PC-9 (cell line): ENCODE measurements around the gene PRXL2B. TPM values are rescaled to one million over a fixed set of nuclear protein-coding genes. Genes with fewer than 3 reads are reported as not detected.

ENCODE experiments used
- BruUV-seq: library from RNA; stranded (reverse); fragments of 400-500 nt; replicated peaks from 2 replicates; lab custom pipeline; 2021; lab: Mats Ljungman, UMichigan
- CTCF ChIA-PET: fragments of 300-600 bp; sonication (Branson Sonifier 250); formaldehyde crosslinking; loops from one replicate; lab custom pipeline; 2022; ENCODE audit warnings: antibody characterized with exemption; lab: Charles Lee
- POLR2A ChIA-PET: fragments of 300-600 bp; sonication (Branson Sonifier 250); formaldehyde crosslinking; loops from one replicate; lab custom pipeline; 2022; ENCODE audit warnings: antibody characterized with exemption; ENCODE audit not compliant: unreplicated experiment; lab: Charles Lee
- DNase-seq, 2 experiments: peaks; one replicate each; pipeline versions ENCODE4 v3.0.0 to v3.0.0-alpha.2; 2015 to 2022; ENCODE audit warnings: mixed read lengths in 1 of 2
- H2AFZ ChIP-seq: fragments of 200-600 bp; sonication (generic); 2 replicates; pipeline ENCODE4 v1.8.1; 2017; ENCODE audit warnings: antibody characterized with exemption
- H3F3A ChIP-seq: fragments of 200-600 bp; sonication (generic); 2 replicates; pipeline ENCODE4 v1.8.1; 2017; ENCODE audit warnings: antibody characterized with exemption, mild to moderate bottlenecking, low read depth; ENCODE audit not compliant: insufficient read depth
- H3K27ac ChIP-seq: fragments of 200-600 bp; sonication (generic); 2 replicates; pipeline ENCODE4 v1.6.1; 2016; ENCODE audit warnings: mixed run types
- H3K27me3 ChIP-seq: fragments of 200-600 bp; sonication (generic); 2 replicates; pipeline ENCODE4 v1.6.1; 2016; ENCODE audit warnings: low read depth, mixed run types; ENCODE audit not compliant: insufficient read depth
- H3K36me3 ChIP-seq: fragments of 200-600 bp; sonication (generic); 2 replicates; pipeline ENCODE4 v1.6.1; 2016; ENCODE audit warnings: low read depth, mixed run types
- H3K4me1 ChIP-seq: fragments of 200-600 bp; sonication (generic); replicated peaks from 2 replicates; pipeline ENCODE4 v1.6.1; 2016; ENCODE audit warnings: mixed run types; ENCODE audit not compliant: insufficient read depth
- H3K4me2 ChIP-seq: fragments of 200-600 bp; sonication (generic); 2 replicates; pipeline ENCODE4 v1.6.1; 2017; ENCODE audit warnings: mixed run types
- H3K4me3 ChIP-seq: fragments of 200-600 bp; sonication (generic); 2 replicates; pipeline ENCODE4 v1.6.1; 2016; ENCODE audit warnings: mixed run types
- H3K79me2 ChIP-seq: fragments of 200-600 bp; sonication (generic); 2 replicates; pipeline ENCODE4 v1.6.1; 2017; ENCODE audit warnings: low read depth, mixed run types
- H3K9me2 ChIP-seq: fragments of 200-600 bp; sonication (generic); 2 replicates; pipeline ENCODE4 v1.8.1; 2017; ENCODE audit warnings: mild to moderate bottlenecking; ENCODE audit not compliant: insufficient read depth
- H3K9me3 ChIP-seq: fragments of 200-600 bp; sonication (generic); 2 replicates; pipeline ENCODE4 v1.8.1; 2016; ENCODE audit warnings: low read depth; ENCODE audit not compliant: insufficient read depth
- H4K20me1 ChIP-seq: fragments of 200-600 bp; sonication (generic); 2 replicates; pipeline ENCODE4 v1.8.1; 2017; ENCODE audit not compliant: insufficient read depth
- CTCF ChIP-seq: fragments of 200-600 bp; sonication (generic); conservative IDR thresholded peaks from 2 replicates; pipeline ENCODE4 v1.6.1; 2017; ENCODE audit warnings: mixed run types, antibody characterized with exemption, mild to moderate bottlenecking, moderate library complexity
- EZH2 ChIP-seq: fragments of 200-600 bp; sonication (generic); IDR thresholded peaks from 2 replicates; pipeline ENCODE4 v1.8.0; 2017; ENCODE audit warnings: antibody characterized with exemption, low read depth
- intact Hi-C: fragments of 100-400 bp; cut with micrococcal nuclease; formaldehyde crosslinking; loops from one replicate; pipeline ENCODE4 v1.10.0; 2022; ENCODE audit not compliant: unreplicated experiment
- total RNA-seq: library from RNA; stranded (reverse); gene quantifications from 2 replicates; pipeline ENCODE4 v1.2.3, GENCODE V29; 2021

PRXL2B gene
- total RNA-seq, 1 experiment from 2014 or later: 26.1 TPM

- Histone ChIP-seq H3K9me3 (no peaks in the 10 kb centered on the region), H4K20me1 (no peaks in the 10 kb centered on the region), H3K9me2 (no peaks in the 10 kb centered on the region), H3K4me3 (no peak overlapping the region), H3K4me2 (no peak overlapping the region), H2AFZ (no peak overlapping the region), H3F3A (no peaks in the 10 kb centered on the region), H3K27me3 (peaks cover 68% of the 10 kb centered on the region), H3K36me3 (no peaks in the 10 kb centered on the region), H3K4me1 (no peaks in the 10 kb centered on the region), H3K79me2 (no peaks in the 10 kb centered on the region), H3K27ac (no peak overlapping the region)
- TF ChIP-seq CTCF: no peak
- TF ChIP-seq EZH2: no peak
- DNase-seq: peak in 1 of 2 experiments; percentile 26
- ChIA-PET CTCF (no interaction called here), POLR2A (no interaction called here)
- intact Hi-C loops: no loop called here
- BruUV-seq: no TSS peak
Measured at GRCh38 chr1:2570332-2570731, 16.2 kb upstream of the PRXL2B start.

GRCh38 chr1:2571348-2571747 is 15.2 kb upstream of the PRXL2B start:
- no peak for TF ChIP-seq CTCF
- TF ChIP-seq EZH2: no peak
- POLR2A ChIA-PET: no interaction called here
- intact Hi-C loops: no loop called here
- Histone ChIP-seq H3K27ac (no peak overlapping the region), H3K36me3 (no peaks in the 10 kb centered on the region), H3K27me3 (peaks cover 68% of the 10 kb centered on the region), H4K20me1 (no peaks in the 10 kb centered on the region), H2AFZ (no peak overlapping the region), H3K9me2 (no peaks in the 10 kb centered on the region), H3K4me2 (no peak overlapping the region), H3F3A (no peaks in the 10 kb centered on the region), H3K4me1 (no peaks in the 10 kb centered on the region), H3K4me3 (no peak overlapping the region), H3K9me3 (no peaks in the 10 kb centered on the region), H3K79me2 (no peaks in the 10 kb centered on the region)
- no peak for DNase-seq
- CTCF ChIA-PET: no interaction called here
- no TSS peak for BruUV-seq

- BruUV-seq: no TSS peak
- Histone ChIP-seq H4K20me1 (no peaks in the 10 kb centered on the region), H3K4me2 (no peak overlapping the region), H3K4me3 (no peak overlapping the region), H3K9me2 (no peaks in the 10 kb centered on the region), H3K9me3 (no peaks in the 10 kb centered on the region), H3K79me2 (no peaks in the 10 kb centered on the region), H3K27ac (no peak overlapping the region), H2AFZ (no peak overlapping the region), H3K27me3 (peaks cover 62% of the 10 kb centered on the region), H3F3A (no peaks in the 10 kb centered on the region), H3K4me1 (no peaks in the 10 kb centered on the region), H3K36me3 (no peaks in the 10 kb centered on the region)
- TF ChIP-seq CTCF: no peak
- TF ChIP-seq EZH2: no peak
- POLR2A ChIA-PET: no interaction called here
- no peak for DNase-seq
- intact Hi-C loops: no loop called here
- CTCF ChIA-PET: no interaction called here
Measured at GRCh38 chr1:2573250-2573920, 13.2 kb upstream of the PRXL2B start.
